WTC11 (cell line): Measurements from ENCODE around the gene STK32C.

Experiments used
- CREB1 ChIP-seq: sonication (generic); formaldehyde crosslinking; IDR thresholded peaks from 2 replicates; pipeline ENCODE4 v1.8.0; 2023; ENCODE audit warnings: mild to moderate bottlenecking, missing genetic modification reagents
- E2F5 ChIP-seq: sonication (generic); formaldehyde crosslinking; IDR thresholded peaks from 2 replicates; pipeline ENCODE4 v1.8.1; 2022; ENCODE audit warnings: mild to moderate bottlenecking, moderate library complexity, missing genetic modification reagents
- IRF2 ChIP-seq: sonication (generic); formaldehyde crosslinking; IDR thresholded peaks from 2 replicates; pipeline ENCODE4 v1.8.0; 2022; ENCODE audit warnings: low read depth, missing genetic modification reagents, borderline replicate concordance

DNA sequence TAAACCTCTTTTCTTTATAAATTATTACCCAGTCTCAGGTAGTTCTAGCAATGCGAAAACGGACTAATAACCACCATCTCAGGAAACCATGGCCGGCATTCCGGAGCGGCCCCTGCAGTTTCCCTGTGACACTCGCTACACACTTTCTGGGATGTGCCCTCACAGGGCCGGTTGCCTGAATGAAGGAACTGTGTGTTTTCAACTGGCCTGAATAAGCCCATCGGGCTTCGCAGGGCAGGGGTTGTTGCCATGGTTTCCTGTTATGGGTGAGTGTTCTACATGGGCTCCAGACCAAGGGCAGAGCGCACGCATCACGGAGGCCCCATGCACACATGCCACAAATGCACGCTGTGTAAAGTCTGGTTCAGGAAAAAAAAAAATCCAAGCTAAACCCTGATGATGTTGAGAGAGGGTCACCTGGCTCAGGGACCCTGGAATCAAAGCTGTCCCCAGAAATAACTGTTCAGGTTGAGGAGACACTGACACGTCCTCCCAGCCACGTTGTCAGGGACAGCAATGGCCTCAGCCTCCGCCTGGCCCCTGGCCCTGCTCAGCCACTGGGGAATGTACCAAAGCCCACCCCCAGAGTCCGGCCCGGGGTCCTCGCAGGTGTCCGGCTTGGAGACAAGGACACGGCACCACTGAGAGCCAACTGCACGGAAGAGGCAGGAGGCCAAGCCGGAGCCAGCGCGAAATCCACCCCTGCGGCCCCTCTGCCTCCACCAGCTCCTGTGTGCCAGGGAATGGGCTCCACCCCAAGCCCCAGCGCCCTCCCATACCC lies 47.9 kb downstream of the STK32C start:
- TF ChIP-seq IRF2 (CRISPR knock-in tag) (no peak), CREB1 (CRISPR knock-in tag) (no peak), E2F5 (CRISPR knock-in tag) (no peak)
